Measurements from ENCODE around the gene DIPK1A. TPM values are rescaled to one million over a fixed set of nuclear protein-coding genes. Genes with fewer than 3 reads are reported as not detected.

The DIPK1A gene
- total RNA-seq, 1 experiment from 2014 or later = 3.8 TPM

DNA sequence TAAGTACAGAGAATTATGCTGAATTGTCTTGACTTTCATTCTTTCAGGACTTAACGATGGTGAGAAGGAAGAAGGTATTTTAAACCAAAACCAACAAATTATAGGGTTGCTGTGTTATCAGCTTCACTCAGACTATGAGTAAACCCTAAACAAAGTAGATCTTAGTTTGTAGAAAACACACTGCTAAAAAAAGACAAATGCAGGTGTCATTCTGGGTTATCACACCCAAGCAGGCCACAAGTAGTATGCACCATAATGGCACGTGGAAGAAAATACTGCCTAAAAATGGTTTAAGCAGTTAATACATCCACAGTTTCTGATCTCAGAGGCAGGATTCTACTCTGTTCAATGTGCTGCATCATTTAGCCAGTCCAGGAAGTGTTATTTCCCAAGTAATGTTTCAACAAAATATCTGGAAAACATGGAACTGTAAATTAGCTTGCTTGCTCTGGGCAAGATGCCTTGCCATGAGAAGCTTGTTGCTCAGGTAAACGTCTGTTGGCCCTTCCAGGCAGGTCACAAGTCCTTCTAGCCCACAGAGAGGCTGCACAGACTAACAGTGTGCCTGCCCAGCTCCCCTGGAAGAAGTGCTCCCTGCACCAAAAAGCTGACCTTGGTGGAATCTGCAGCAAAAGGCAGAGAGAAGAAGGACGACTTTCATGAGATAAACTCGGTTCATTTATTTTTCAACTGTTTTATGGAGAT, 4.1 kb downstream of the DIPK1A start:
- H3K27me3 Mint-ChIP-seq (ENCODE audit: low read depth) = peaks cover 9% of the 10 kb centered on the region
- H3K56ac ChIP-seq (ENCODE audit: insufficient read length, low read depth, low read length) = no peak overlapping the region
- no peaks in the 10 kb centered on the region for H3K79me2 ChIP-seq (ENCODE audit: insufficient read depth, low read length)
- TF ChIP-seq, protein P1, sequence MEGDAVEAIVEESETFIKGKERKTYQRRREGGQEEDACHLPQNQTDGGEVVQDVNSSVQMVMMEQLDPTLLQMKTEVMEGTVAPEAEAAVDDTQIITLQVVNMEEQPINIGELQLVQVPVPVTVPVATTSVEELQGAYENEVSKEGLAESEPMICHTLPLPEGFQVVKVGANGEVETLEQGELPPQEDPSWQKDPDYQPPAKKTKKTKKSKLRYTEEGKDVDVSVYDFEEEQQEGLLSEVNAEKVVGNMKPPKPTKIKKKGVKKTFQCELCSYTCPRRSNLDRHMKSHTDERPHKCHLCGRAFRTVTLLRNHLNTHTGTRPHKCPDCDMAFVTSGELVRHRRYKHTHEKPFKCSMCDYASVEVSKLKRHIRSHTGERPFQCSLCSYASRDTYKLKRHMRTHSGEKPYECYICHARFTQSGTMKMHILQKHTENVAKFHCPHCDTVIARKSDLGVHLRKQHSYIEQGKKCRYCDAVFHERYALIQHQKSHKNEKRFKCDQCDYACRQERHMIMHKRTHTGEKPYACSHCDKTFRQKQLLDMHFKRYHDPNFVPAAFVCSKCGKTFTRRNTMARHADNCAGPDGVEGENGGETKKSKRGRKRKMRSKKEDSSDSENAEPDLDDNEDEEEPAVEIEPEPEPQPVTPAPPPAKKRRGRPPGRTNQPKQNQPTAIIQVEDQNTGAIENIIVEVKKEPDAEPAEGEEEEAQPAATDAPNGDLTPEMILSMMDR (conservative IDR thresholded peaks at IDR 0.05) = no peak
- no peak overlapping the region for H3K4me2 ChIP-seq (ENCODE audit: insufficient read depth, insufficient read length, low read length)
- no peaks in the 10 kb centered on the region for H3K9me3 ChIP-seq (ENCODE audit: control insufficient read depth, low read depth, low read length)
- no peaks in the 10 kb centered on the region for H4K20me1 ChIP-seq (ENCODE audit: control insufficient read depth, insufficient read depth, insufficient read length)
- no peaks in the 10 kb centered on the region for H3K9me3 Mint-ChIP-seq
- H3K4me3 Mint-ChIP-seq = no peak overlapping the region
- H2BK12ac ChIP-seq (ENCODE audit: insufficient read length, low read depth, low read length) = no peak overlapping the region
- H3K4me1 ChIP-seq (ENCODE audit: insufficient read depth, low read length) = no peaks in the 10 kb centered on the region
- H3K27me3 ChIP-seq (ENCODE audit: insufficient read depth, low read length) = no peaks in the 10 kb centered on the region
- no peak overlapping the region for H2BK15ac ChIP-seq (ENCODE audit: low read depth, low read length)
- no peak overlapping the region for H4K8ac ChIP-seq (replicated peaks; ENCODE audit: insufficient read length, low read depth, low read length)
- peaks cover 15% of the 10 kb centered on the region for H3K23me2 ChIP-seq (ENCODE audit: insufficient read length, low read depth, low read length, poor library complexity, severe bottlenecking)
- H2BK120ac ChIP-seq (ENCODE audit: low read depth, low read length, poor library complexity, severe bottlenecking) = no peak overlapping the region
- no peak overlapping the region for H3K27ac ChIP-seq (ENCODE audit: insufficient read length, low read depth, low read length)
- no peak overlapping the region for H4K5ac ChIP-seq (ENCODE audit: insufficient read length, low read depth, low read length)
- no peak overlapping the region for H2AFZ ChIP-seq (ENCODE audit: low read length)
- WGBS (ENCODE audit: extremely low coverage, insufficient read length, low lambda C conversion rate) = no CpG with 5 or more reads among the region's 5 CpGs
- no peak overlapping the region for H3K18ac ChIP-seq (ENCODE audit: insufficient read length, low read depth, low read length)
- H2BK20ac ChIP-seq (ENCODE audit: low read depth, low read length, poor library complexity, severe bottlenecking) = no peak overlapping the region
- H3K79me1 ChIP-seq (ENCODE audit: insufficient read depth, low read depth, low read length, poor library complexity, severe bottlenecking) = no peaks in the 10 kb centered on the region
- H4K91ac ChIP-seq (ENCODE audit: insufficient read length, low read depth, low read length) = no peak overlapping the region
- H3K14ac ChIP-seq (ENCODE audit: insufficient read depth, low read length) = no peak overlapping the region
- H3T11ph ChIP-seq (ENCODE audit: low read length) = no peak overlapping the region
- H2AK5ac ChIP-seq (ENCODE audit: insufficient read length, low read length) = no peak overlapping the region
- no peak overlapping the region for H3K9ac ChIP-seq (ENCODE audit: extremely low read depth, insufficient read length, low read length)
- H3K4me1 Mint-ChIP-seq = peaks cover 7 to 8% of the 10 kb centered on the region in 2 experiments
- H3K27ac Mint-ChIP-seq = no peak overlapping the region
- DNase-seq = no peak
- H3K4ac ChIP-seq (ENCODE audit: low read depth, low read length) = no peak overlapping the region
- H3K36me3 Mint-ChIP-seq (ENCODE audit: insufficient read depth in 1 of 3, low read depth in 3 of 3) = no peaks in the 10 kb centered on the region; a peak in 2 of 7 replicates
- no peak overlapping the region for H3K23ac ChIP-seq (ENCODE audit: insufficient read length, low read depth, low read length)
- H2BK5ac ChIP-seq (ENCODE audit: insufficient read length, low read length) = no peak overlapping the region

Data from H9 (cell line).